Measurements from ENCODE around the gene LGALS12.

DNA sequence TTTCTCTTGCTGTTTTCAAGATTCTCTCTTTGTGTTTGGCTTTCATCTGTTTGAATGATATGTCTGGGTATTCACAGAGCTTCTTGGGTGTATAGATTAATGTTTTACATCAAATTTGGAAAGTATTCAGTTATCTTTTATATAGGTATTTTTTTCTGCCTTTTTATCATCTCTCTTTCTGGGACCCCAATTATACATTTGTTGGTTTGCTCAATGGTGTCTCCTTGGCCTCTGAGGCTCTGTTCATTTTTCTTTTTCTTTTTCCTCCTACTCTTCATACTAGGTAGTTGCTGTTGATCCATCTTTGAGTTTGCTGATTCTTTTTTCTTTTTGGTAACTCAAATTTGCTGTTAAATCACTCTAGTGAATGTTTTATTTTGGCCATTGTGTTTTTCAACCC is 29.3 kb upstream of the LGALS12 start:
- no peak for TF ChIP-seq CTCF (IDR thresholded peaks at IDR 0.05; ENCODE audit: insufficient read depth, low read depth, low read length)
- no peak for TF ChIP-seq EZH2 (IDR thresholded peaks at IDR 0.05; ENCODE audit: insufficient read depth, low read length)

All from astrocyte (in vitro differentiated cells and primary cell).